Keratinocyte (primary cell): ENCODE results near the gene STK11IP. TPM values are rescaled to one million over a fixed set of nuclear protein-coding genes. Genes with fewer than 3 reads are reported as not detected.

Experiments used
- DNase-seq: peaks from one replicate; pipeline ENCODE4 v3.0.0-alpha.2; 2011; ENCODE audit warnings: low read depth, missing footprints, low spot score
- FAIRE-seq: peaks from 2 replicates; lab custom pipeline; 2011; peaks lifted over from hg19 to GRCh38; lab: Jason Lieb, UNC
- H2AFZ ChIP-seq: 2 replicates; pipeline ENCODE4 v1.6.0; 2012; ENCODE audit warnings: low read length, control low read depth, inconsistent platforms; ENCODE audit not compliant: control insufficient read depth
- H3K27ac ChIP-seq: 2 replicates; pipeline ENCODE4 v1.5.1; 2011; ENCODE audit warnings: low read length; ENCODE audit not compliant: control insufficient read depth, insufficient read depth
- H3K27me3 ChIP-seq: 3 replicates; pipeline ENCODE4 v1.6.0; 2011; ENCODE audit warnings: low read length; ENCODE audit not compliant: control insufficient read depth, insufficient read depth; ENCODE audit errors: extremely low read depth
- H3K36me3 ChIP-seq, 2 experiments: 2 replicates in 1 of 2; 3 replicates in 1 of 2; pipeline ENCODE4 v1.5.1; 2011; ENCODE audit warnings: low read length in 2 of 2, mild to moderate bottlenecking in 1 of 2; ENCODE audit not compliant: control insufficient read depth in 2 of 2, insufficient read depth in 2 of 2; ENCODE audit errors: extremely low read depth in 1 of 2
- H3K4me1 ChIP-seq: 3 replicates; pipeline ENCODE4 v1.5.1; 2011; ENCODE audit warnings: low read length; ENCODE audit not compliant: control insufficient read depth, insufficient read depth; ENCODE audit errors: extremely low read depth
- H3K4me2 ChIP-seq: 3 replicates; pipeline ENCODE4 v1.6.0; 2011; ENCODE audit warnings: low read depth, low read length; ENCODE audit not compliant: control insufficient read depth, insufficient read depth; ENCODE audit errors: extremely low read depth
- H3K4me3 ChIP-seq, 3 experiments: fragments of 200-600 bp in 1 of 3; sonication (generic) in 1 of 3; 2 replicates in 2 of 3; 3 replicates in 1 of 3; pipeline ENCODE4 v1.5.1; 2011 to 2016; ENCODE audit warnings: low read length in 3 of 3, mild to moderate bottlenecking in 3 of 3, control low read depth in 2 of 3, inconsistent platforms in 1 of 3, low read depth in 1 of 3, mixed read lengths in 1 of 3, mixed run types in 1 of 3, moderate library complexity in 1 of 3; ENCODE audit not compliant: control insufficient read depth in 2 of 3, insufficient read depth in 2 of 3; ENCODE audit errors: extremely low read depth in 1 of 3
- H3K79me2 ChIP-seq: 2 replicates; pipeline ENCODE4 v1.6.0; 2012; ENCODE audit warnings: low read length; ENCODE audit not compliant: control insufficient read depth, insufficient read depth
- H3K9ac ChIP-seq: 3 replicates; pipeline ENCODE4 v1.6.0; 2011; ENCODE audit warnings: low read length; ENCODE audit not compliant: control insufficient read depth, insufficient read depth; ENCODE audit errors: extremely low read depth
- H3K9me1 ChIP-seq: 3 replicates; pipeline ENCODE4 v1.6.0; 2011; ENCODE audit warnings: low read length; ENCODE audit not compliant: control insufficient read depth, insufficient read depth; ENCODE audit errors: extremely low read depth
- H3K9me3 ChIP-seq: 2 replicates; pipeline ENCODE4 v1.5.1; 2012; ENCODE audit warnings: low read depth, low read length; ENCODE audit not compliant: control insufficient read depth
- H4K20me1 ChIP-seq: 3 replicates; pipeline ENCODE4 v1.6.0; 2011; ENCODE audit warnings: low read length; ENCODE audit not compliant: control insufficient read depth, insufficient read depth; ENCODE audit errors: extremely low read depth
- CTCF ChIP-seq, 3 experiments: IDR thresholded peaks in 1 of 3; conservative IDR thresholded peaks in 1 of 3; optimal IDR thresholded peaks in 1 of 3; 2 replicates in 2 of 3; 3 replicates in 1 of 3; pipeline versions ENCODE3 to v1.5.1; 2011; ENCODE audit warnings: low read length in 3 of 3, mild to moderate bottlenecking in 3 of 3, moderate library complexity in 2 of 3, control low read depth in 1 of 3, inconsistent platforms in 1 of 3; ENCODE audit not compliant: insufficient read depth in 2 of 3; ENCODE audit errors: extremely low read depth in 1 of 3
- EZH2 ChIP-seq: IDR thresholded peaks from one replicate; pipeline ENCODE4 v1.6.1; 2012; ENCODE audit warnings: inconsistent platforms, mild to moderate bottlenecking, low read length, moderate library complexity
- dilution Hi-C: fragments of 300-500 bp; cut with MboI; formaldehyde crosslinking; loops from one replicate; pipeline ENCODE4 v1.7.0; 2020; ENCODE audit warnings: low sequenced_read_pairs; ENCODE audit not compliant: extremely low pct_ligation_motif_present
- polyA plus RNA-seq, 5 experiments: library from polyadenylated mRNA; depleted of rRNA in 3 of 5; stranded (reverse) in 3 of 5; stranded (forward) in 1 of 5; unstranded in 1 of 5; fragments of >200 nt; gene quantifications; 1 replicate in 1 of 5; 2 replicates in 3 of 5; 3 replicates in 1 of 5; pipeline versions ENCODE4 v1.2.1 to v1.2.3, GENCODE V29; 2011 to 2012; ENCODE audit warnings: missing spikeins in 2 of 5, low read depth in 1 of 5, low replicate concordance in 1 of 5

STK11IP gene
- polyA plus RNA-seq, 1 donor (not counting 4 experiments of a cell fraction or from before 2014, with no cell fraction given): 10.0 TPM

DNA sequence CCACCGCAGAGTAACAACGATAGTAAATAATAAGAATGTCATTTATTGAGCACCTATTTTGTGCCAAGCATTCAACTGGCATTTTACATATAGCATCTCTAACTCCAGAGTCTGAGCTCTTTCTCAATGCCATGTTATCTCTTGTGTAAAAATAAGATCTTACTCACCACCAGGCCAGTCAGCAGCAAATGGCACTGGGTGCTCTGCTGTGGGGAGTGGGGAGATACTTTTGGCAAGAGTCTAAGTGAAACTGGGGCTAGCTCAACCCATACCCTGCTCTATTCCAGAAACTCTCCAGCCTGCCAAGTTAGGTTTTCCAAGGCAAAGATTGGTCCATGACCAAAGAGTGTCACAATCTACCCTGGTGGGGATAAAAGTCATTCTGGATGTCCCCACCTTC is 24.8 kb downstream of the STK11IP start:
- Histone ChIP-seq H4K20me1 (no peaks in the 10 kb centered on the region), H3K9me3 (no peaks in the 10 kb centered on the region), H3K9ac (no peak overlapping the region), H3K4me1 (peaks cover 3% of the 10 kb centered on the region), H3K27ac (no peak overlapping the region), H3K4me3 (no peak overlapping the region), H2AFZ (no peak overlapping the region), H3K36me3 (no peaks in the 10 kb centered on the region), H3K4me2 (no peak overlapping the region), H3K79me2 (no peaks in the 10 kb centered on the region), H3K9me1 (no peaks in the 10 kb centered on the region), H3K27me3 (no peaks in the 10 kb centered on the region)
- DNase-seq: no peak
- TF ChIP-seq EZH2 (no peak), CTCF (optimal IDR thresholded peaks at IDR 0.05 in 1 of 3, IDR thresholded peaks at IDR 0.05 in 1 of 3, conservative IDR thresholded peaks at IDR 0.05 in 1 of 3; ENCODE audit: extremely low read depth in 1 of 3, insufficient read depth in 2 of 3, low read length in 3 of 3) (no peak)
- dilution Hi-C loops: no loop called here
- no peak for FAIRE-seq

DNA sequence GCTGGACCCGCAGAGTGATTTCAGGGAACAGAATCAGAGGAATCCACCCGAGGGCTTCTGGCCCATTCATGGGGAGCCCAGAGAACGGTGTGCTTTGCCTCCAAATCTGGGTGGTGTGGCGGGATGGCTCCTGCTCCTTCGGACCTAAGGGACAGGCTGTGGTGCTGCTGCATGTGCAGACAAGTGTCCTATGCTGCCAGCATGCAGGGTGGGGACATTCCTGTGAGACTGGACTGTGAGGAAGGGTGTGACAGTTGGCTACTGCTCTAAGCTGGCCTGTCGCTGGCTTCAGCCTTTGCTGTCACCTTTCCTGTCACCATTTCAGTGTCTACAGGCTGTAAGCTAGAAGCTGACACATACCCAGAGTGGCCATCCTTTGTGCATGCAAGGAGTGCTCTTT is 26.9 kb downstream of the STK11IP start:
- H2AFZ ChIP-seq: no peak overlapping the region
- H3K4me3 ChIP-seq: no peak overlapping the region
- no peak overlapping the region for H3K9ac ChIP-seq
- H3K9me1 ChIP-seq: no peaks in the 10 kb centered on the region
- no peaks in the 10 kb centered on the region for H3K36me3 ChIP-seq
- peaks cover 2% of the 10 kb centered on the region for H3K79me2 ChIP-seq
- no peaks in the 10 kb centered on the region for H3K9me3 ChIP-seq
- peaks cover 8% of the 10 kb centered on the region for H3K4me1 ChIP-seq
- TF ChIP-seq CTCF (optimal IDR thresholded peaks at IDR 0.05 in 1 of 3, IDR thresholded peaks at IDR 0.05 in 1 of 3, conservative IDR thresholded peaks at IDR 0.05 in 1 of 3; ENCODE audit: extremely low read depth in 1 of 3, insufficient read depth in 2 of 3, low read length in 3 of 3): no peak
- TF ChIP-seq EZH2: no peak
- H3K4me2 ChIP-seq: no peak overlapping the region
- DNase-seq: no peak
- no peak overlapping the region for H3K27ac ChIP-seq
- no peaks in the 10 kb centered on the region for H4K20me1 ChIP-seq
- no peak for FAIRE-seq
- dilution Hi-C loops: no loop called here
- H3K27me3 ChIP-seq: no peaks in the 10 kb centered on the region
